ENCODE results near the gene KCP. TPM values are rescaled to one million over a fixed set of nuclear protein-coding genes. Genes with fewer than 3 reads are reported as not detected.
A peak's percentile ranks its signal among the peaks of the same experiment; 100 is the strongest.

Gene KCP
- total and polyA plus RNA-seq, 10 of the 15 experiments (the other 5 are each of a cell fraction or from before 2014, with no cell fraction given) = 0.05 to 7.8 (median 2.5) TPM

DNA sequence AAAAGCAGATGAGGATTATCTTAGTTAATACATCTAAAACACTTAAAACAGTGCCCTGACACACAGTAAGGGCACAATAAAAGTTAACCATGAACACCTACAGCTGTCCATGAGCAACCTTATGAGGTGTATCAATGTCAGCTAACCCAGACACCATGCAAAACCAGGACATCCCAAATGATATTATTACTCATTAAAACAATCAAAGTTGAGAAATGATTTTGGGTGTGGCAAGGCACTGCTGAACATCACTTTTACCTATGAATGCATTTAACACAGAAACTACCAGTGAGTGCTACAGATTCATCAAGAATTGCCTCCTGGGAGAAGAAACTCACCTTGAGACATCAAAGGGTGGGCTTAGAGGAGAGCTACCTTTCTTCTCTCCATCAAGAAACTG lies 45.5 kb upstream of the KCP start:
- DNase-seq (ENCODE audit: low read depth, low spot score) = no peak
- Histone ChIP-seq H3K9ac (ENCODE audit: control insufficient read depth, insufficient read depth, low read length) (no peak overlapping the region), H3K27ac (ENCODE audit: control insufficient read depth, insufficient read depth) (peak overlapping the region; percentile 65; the same call in 1 of the 2 replicates), H2AFZ (ENCODE audit: control insufficient read depth, low read depth, low read length) (no peak overlapping the region), H3K9me3 (replicated peaks; ENCODE audit: control insufficient read depth, insufficient read depth, low read length) (no peaks in the 10 kb centered on the region), H3K79me2 (ENCODE audit: control insufficient read depth, insufficient read depth, low read length) (no peaks in the 10 kb centered on the region), H3K4me1 (ENCODE audit: control insufficient read depth, insufficient read depth, low read length) (peaks cover 18% of the 10 kb centered on the region), H3K36me3 (ENCODE audit: control insufficient read depth in 2 of 2, insufficient read depth in 2 of 2, low read length in 1 of 2) (peaks cover 17 to 42% of the 10 kb centered on the region in 2 experiments), H3K4me3 (no peak overlapping the region), H3K27me3 (replicated peaks in 1 of 2; ENCODE audit: control insufficient read depth in 2 of 2, insufficient read depth in 2 of 2, low read length in 1 of 2) (no peaks in the 10 kb centered on the region), H4K20me1 (ENCODE audit: control insufficient read depth, insufficient read depth) (no peaks in the 10 kb centered on the region), H3K4me2 (ENCODE audit: control insufficient read depth, insufficient read depth) (no peak overlapping the region)
- ChIA-PET CTCF (interaction anchor here (1.4 to 3.9 kb wide), 4 partner anchors 13 to 133 kb away, joined by 4 to 23 read pairs (median 12); no protein-coding TSS in a partner anchor), RAD21 (ENCODE audit: unreplicated experiment) (interaction anchor here (1.0 to 4.1 kb wide), 8 partner anchors 9 to 136 kb away, joined by 3 to 34 read pairs (median 4); no protein-coding TSS in a partner anchor), POLR2A (interaction anchor here (0.8 to 10.3 kb wide), 5 partner anchors 7 to 22 kb away, joined by 3 to 107 read pairs (median 8); no protein-coding TSS in a partner anchor), SMC1A (ENCODE audit: uncharacterized antibody, unreplicated experiment) (interaction anchor here (0.6 to 3.2 kb wide), 10 partner anchors 10 to 208 kb away, joined by 3 to 18 read pairs (median 4); partner anchors contain the start of gene IRF5)
- no TSS peak for BruUV-seq (replicated peaks)
- no peak for FAIRE-seq
- ATAC-seq = no peak
- intact Hi-C loops (cut with micrococcal nuclease; ENCODE audit: unreplicated experiment) = loop anchor here (5.0 kb wide), 1 partner anchor 136 kb away; no protein-coding TSS in a partner anchor
- in situ Hi-C loops (cut with MboI) = no loop called here
- no peak for TF ChIP-seq DPF2 (IDR thresholded peaks at IDR 0.05)
- TF ChIP-seq FOS (IDR thresholded peaks at IDR 0.05; ENCODE audit: borderline replicate concordance, extremely low read depth, insufficient read length) = no peak
- TF ChIP-seq CREM (IDR thresholded peaks at IDR 0.05; ENCODE audit: low read depth) = no peak
- no peak for TF ChIP-seq LARP7 (IDR thresholded peaks at IDR 0.05)

DNA sequence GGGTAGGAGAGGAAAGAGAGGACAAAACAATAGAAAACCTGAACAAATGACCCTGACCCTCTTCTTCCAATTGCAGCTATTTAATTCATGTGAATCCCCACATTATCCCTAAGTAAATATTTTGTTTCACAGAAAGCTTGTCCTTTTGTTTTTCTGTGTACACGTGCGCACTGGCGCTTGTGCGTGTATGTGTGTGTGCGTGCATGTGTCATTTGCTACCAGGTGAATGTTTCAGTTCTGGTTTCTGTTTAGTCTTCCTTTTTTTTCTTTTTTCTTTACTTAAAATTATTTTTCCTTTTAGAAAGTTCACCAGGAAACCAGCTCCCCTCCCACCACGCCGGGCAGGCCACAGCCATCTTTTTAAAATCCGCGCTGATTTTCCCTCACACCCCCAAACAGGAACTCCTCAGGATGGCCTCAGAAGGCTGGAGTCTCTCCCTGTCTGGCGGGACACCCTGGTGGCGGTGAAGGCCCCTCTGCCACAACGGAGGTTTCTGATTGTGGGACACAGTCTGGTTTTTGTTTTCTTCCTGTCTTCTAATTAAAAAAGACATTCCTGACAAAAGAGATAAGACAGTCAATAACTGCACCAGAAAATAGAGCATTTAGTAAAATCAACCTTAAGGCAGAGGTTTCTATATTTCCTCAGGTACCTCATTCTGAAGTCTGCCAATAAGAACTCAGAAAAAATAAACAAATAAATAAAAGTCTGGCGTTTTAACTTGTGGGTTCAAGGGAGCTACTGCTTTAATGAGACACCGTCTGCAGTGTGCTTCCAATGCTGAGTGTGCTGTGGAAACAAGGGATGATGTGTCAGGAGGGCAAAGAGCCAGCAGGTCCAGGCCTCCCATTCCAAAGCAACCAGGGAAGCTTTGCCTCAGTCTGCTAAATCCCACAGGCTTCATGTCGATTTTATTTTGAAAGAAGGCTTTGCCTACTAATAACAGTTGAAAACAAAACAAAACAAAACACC lies 44.6 kb upstream of the KCP start:
- H2AFZ ChIP-seq (ENCODE audit: control insufficient read depth, low read depth, low read length) = no peak overlapping the region
- no peaks in the 10 kb centered on the region for H3K27me3 ChIP-seq (replicated peaks in 1 of 2; ENCODE audit: control insufficient read depth in 2 of 2, insufficient read depth in 2 of 2, low read length in 1 of 2)
- ChIA-PET SMC1A (ENCODE audit: uncharacterized antibody, unreplicated experiment) (interaction anchor here (0.6 to 5.0 kb wide), 14 partner anchors 11 to 862 kb away, joined by 3 to 37 read pairs (median 4); partner anchors contain the start of genes IRF5 and KCP), CTCF (interaction anchor here (0.8 to 3.9 kb wide), 10 partner anchors 10 to 254 kb away, joined by 3 to 23 read pairs (median 4); no protein-coding TSS in a partner anchor), POLR2A (interaction anchor here (0.5 to 10.3 kb wide), 8 partner anchors 8 to 326 kb away, joined by 3 to 107 read pairs (median 6); partner anchors contain the start of gene IRF5), RAD21 (ENCODE audit: unreplicated experiment) (interaction anchor here (1.0 to 4.1 kb wide), 14 partner anchors 8 to 253 kb away, joined by 3 to 34 read pairs (median 4); partner anchors contain the start of gene IRF5)
- WGBS (ENCODE audit: insufficient coverage, insufficient replicate concordance, low lambda C conversion rate, missing lambda C conversion rate) = 76% methylated on average over 15 of the region's 15 CpGs
- H4K20me1 ChIP-seq (ENCODE audit: control insufficient read depth, insufficient read depth) = no peaks in the 10 kb centered on the region
- H3K27ac ChIP-seq (ENCODE audit: control insufficient read depth, insufficient read depth) = peak overlapping the region; percentile 65
- H3K4me2 ChIP-seq (ENCODE audit: control insufficient read depth, insufficient read depth) = peak overlapping the region; percentile 26
- peak overlapping the region; percentile 46; the same call in 1 of the 2 replicates for H3K4me3 ChIP-seq
- ATAC-seq (peak; percentile 87), DNase-seq (ENCODE audit: low read depth, low spot score) (no peak), FAIRE-seq (no peak)
- peaks cover 17 to 50% of the 10 kb centered on the region in 2 experiments for H3K36me3 ChIP-seq (ENCODE audit: control insufficient read depth in 2 of 2, insufficient read depth in 2 of 2, low read length in 1 of 2)
- intact Hi-C loops (cut with micrococcal nuclease; ENCODE audit: unreplicated experiment) = loop anchor here (5.0 kb wide), 1 partner anchor 137 kb away; no protein-coding TSS in a partner anchor
- H3K9me3 ChIP-seq (replicated peaks; ENCODE audit: control insufficient read depth, insufficient read depth, low read length) = no peaks in the 10 kb centered on the region
- H3K79me2 ChIP-seq (ENCODE audit: control insufficient read depth, insufficient read depth, low read length) = no peaks in the 10 kb centered on the region
- H3K9ac ChIP-seq (ENCODE audit: control insufficient read depth, insufficient read depth, low read length) = peak overlapping the region; percentile 33
- TSS peak; percentile 59 for BruUV-seq (replicated peaks)
- in situ Hi-C loops (cut with MboI) = no loop called here
- H3K4me1 ChIP-seq (ENCODE audit: control insufficient read depth, insufficient read depth, low read length) = peaks cover 18% of the 10 kb centered on the region
- TF ChIP-seq MEF2B (IDR thresholded peaks at IDR 0.05; ENCODE audit: partially characterized antibody, poor library complexity, severe bottlenecking) (peak; percentile 51), MTA2 (IDR thresholded peaks at IDR 0.05; ENCODE audit: low read depth) (peak; percentile 60; the same call in 1 of the 2 replicates), NFIC (IDR thresholded peaks at IDR 0.05; ENCODE audit: low read depth, low read length) (peak; percentile 87), RUNX3 (IDR thresholded peaks at IDR 0.05; ENCODE audit: low read length) (peak; percentile 32; the same call in 1 of the 2 replicates), MTA3 (IDR thresholded peaks at IDR 0.05; ENCODE audit: borderline replicate concordance, low read length) (0 out of 2 replicates have a peak, but pooled peaks have one; percentile 68), BHLHE40 (IDR thresholded peaks at IDR 0.05; ENCODE audit: borderline replicate concordance in 1 of 2, low read depth in 2 of 2, low read length in 1 of 2) (peak; percentile 97 to 99), SPI1 (IDR thresholded peaks at IDR 0.05; ENCODE audit: borderline replicate concordance, insufficient read depth, low read depth, low read length) (peak; percentile 83), SP1 (IDR thresholded peaks at IDR 0.05; ENCODE audit: low read depth, low read length) (no peak), EZH2 (IDR thresholded peaks at IDR 0.05; ENCODE audit: borderline replicate concordance, control insufficient read depth, low read depth, low read length) (no peak), NFYA (IDR thresholded peaks at IDR 0.05; ENCODE audit: borderline replicate concordance, low read depth, low read length) (no peak)

Data from GM12878 (cell line).